GM18511 (cell line): ENCODE measurements around the gene SLC9A4.

ENCODE experiments used
- ATAC-seq: cut with Tn5 transposase; IDR thresholded peaks from one replicate; pipeline ENCODE4 v1.9.1; 2021; ENCODE audit warnings: mild to moderate bottlenecking, moderate library complexity; ENCODE audit not compliant: unreplicated experiment

The SLC9A4 gene

GRCh38 chr2:102449370-102449974, 23.6 kb upstream of the SLC9A4 start:
- ATAC-seq = no peak

- ATAC-seq = no peak
These were observed 21.1 kb upstream of the SLC9A4 start for GRCh38 chr2:102451968-102452367.

GRCh38 chr2:102453501-102453900, 19.5 kb upstream of the SLC9A4 start:
- ATAC-seq = no peak

- no peak for ATAC-seq
These were observed 17.9 kb upstream of the SLC9A4 start for GRCh38 chr2:102455061-102455670.

GRCh38 chr2:102460467-102460866, 12.6 kb upstream of the SLC9A4 start:
- ATAC-seq = no peak

- ATAC-seq = no peak
These were observed 11.8 kb upstream of the SLC9A4 start for GRCh38 chr2:102461188-102461587.

GRCh38 chr2:102463160-102463559, 9.9 kb upstream of the SLC9A4 start:
- ATAC-seq = no peak

- ATAC-seq = no peak
These were observed 2.9 kb upstream of the SLC9A4 start for GRCh38 chr2:102470168-102470567.

- ATAC-seq = no peak
These were observed 605 bp downstream of the SLC9A4 start for GRCh38 chr2:102473631-102474030.

GRCh38 chr2:102474785-102475184, 1.8 kb downstream of the SLC9A4 start:
- ATAC-seq = no peak

GRCh38 chr2:102478686-102479470, 5.9 kb downstream of the SLC9A4 start:
- no peak for ATAC-seq

- ATAC-seq = no peak
These were observed 7.5 kb downstream of the SLC9A4 start for GRCh38 chr2:102480285-102481195.

GRCh38 chr2:102481931-102482330, 8.9 kb downstream of the SLC9A4 start:
- no peak for ATAC-seq

- ATAC-seq = no peak
These were observed 10.1 kb downstream of the SLC9A4 start for GRCh38 chr2:102483086-102483485.

GRCh38 chr2:102484310-102485061, 11.5 kb downstream of the SLC9A4 start:
- ATAC-seq = no peak

GRCh38 chr2:102485147-102485785, 12.2 kb downstream of the SLC9A4 start:
- ATAC-seq = no peak

- no peak for ATAC-seq
These were observed 14.1 kb downstream of the SLC9A4 start for GRCh38 chr2:102486941-102487702.

GRCh38 chr2:102487761-102488462, 14.9 kb downstream of the SLC9A4 start:
- ATAC-seq = no peak

- ATAC-seq = no peak
These were observed 16.6 kb downstream of the SLC9A4 start for GRCh38 chr2:102489646-102490045.
